Activated effector memory CD4-positive, alpha-beta T cell treated with anti-CD3 and anti-CD28 coated beads, Interleukin-2, amount 50 U/mL, for 16 hours (primary cell): ENCODE data around the gene CIROP.

Source experiments
- DNase-seq: peaks from one replicate; pipeline ENCODE4 v3.0.0-alpha.2; 2020

CIROP gene

DNA sequence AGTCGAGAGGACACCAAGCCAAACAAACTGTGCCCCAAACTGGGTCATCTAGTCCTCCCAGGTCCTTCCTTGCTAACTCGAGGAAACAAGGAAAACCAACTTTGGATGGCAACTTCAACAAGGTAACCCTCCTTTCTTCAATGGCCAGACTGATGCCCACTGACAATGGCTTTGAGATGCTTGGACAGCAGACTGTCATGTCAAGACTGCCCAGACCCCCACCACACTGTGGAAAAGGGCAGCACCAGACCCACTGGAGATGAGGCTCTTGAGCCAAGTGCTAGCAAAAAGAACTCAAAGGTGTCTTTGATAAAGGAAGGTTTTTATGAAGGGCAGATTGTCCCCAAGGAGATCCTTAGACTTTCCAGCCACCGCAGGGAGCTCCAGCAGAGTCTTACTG is 38.4 kb downstream of the CIROP start:
- peak; percentile 33 for DNase-seq

DNA sequence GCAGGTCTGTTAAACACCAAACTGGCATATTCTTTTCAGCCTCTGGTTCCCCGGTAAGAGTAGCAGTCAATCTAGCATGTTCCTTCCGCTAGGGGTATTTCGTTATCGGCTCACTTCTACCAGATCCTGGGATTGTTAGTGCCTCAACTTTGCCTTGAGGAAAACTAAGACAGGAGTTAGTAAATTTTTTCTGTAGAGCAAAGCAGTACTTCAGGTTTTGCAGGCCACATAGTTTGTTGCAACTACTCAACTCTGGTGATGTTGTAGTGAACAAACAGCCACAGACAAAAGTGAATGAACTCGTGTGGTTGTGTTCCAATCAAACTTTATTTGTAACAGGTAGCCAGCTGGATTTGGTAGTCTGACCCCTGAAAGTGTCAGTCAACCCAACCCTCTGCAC is 41.2 kb downstream of the CIROP start:
- DNase-seq: no peak

DNA sequence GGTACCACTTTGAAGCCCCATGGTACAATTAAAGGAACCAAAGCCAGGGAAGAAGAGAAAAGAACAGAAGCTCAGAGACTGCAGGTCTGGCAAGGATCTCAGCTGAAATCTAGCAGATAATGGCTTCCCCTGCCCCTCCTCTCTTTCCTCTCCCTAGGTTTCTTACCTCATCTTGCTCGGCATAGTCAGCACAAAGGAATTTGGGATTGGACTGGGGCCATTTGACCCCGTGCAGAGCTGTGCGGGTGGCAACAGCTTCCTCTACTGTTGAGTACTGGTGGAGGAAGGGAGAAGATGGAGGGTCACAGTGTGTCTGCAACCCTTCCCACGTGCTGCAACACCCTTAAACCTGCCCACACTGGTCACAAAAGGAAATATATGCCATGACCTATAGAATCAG is 42.8 kb downstream of the CIROP start:
- DNase-seq: peak; percentile 14

DNA sequence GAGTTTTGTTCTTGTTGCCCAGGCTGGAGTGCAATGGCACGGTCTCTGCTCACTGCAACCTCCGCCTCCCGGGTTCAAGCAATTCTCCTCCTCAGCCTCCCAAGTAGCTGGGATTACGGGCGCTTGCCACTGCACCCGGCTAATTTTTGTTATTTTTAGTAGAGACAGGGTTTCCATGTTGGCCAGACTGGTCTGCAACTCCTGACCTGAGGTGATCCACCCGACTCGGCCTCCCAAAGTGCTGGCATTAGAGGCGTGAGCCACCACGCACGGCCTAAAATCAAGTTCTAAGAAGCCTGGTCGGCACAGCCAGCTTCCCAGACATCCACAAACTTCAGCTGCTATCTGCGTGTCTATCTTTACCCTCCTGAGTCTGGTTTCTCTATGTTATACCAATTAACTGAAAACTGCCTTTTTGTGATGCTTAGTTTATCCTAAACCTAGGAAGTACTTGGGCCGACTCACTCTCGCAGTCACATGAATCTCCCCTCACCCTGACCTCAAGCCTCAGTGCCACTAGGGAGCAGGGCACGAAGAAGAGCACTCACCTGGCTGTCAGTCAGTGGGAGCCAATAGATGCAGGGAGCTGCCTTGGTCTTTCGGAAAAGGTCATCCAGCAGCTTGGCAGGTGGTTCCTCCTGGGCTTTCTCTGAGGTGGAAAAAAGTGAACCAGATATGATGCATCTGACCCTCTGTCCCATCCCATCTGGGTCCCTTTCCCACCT is 44.1 kb downstream of the CIROP start:
- peak; percentile 37 for DNase-seq

DNA sequence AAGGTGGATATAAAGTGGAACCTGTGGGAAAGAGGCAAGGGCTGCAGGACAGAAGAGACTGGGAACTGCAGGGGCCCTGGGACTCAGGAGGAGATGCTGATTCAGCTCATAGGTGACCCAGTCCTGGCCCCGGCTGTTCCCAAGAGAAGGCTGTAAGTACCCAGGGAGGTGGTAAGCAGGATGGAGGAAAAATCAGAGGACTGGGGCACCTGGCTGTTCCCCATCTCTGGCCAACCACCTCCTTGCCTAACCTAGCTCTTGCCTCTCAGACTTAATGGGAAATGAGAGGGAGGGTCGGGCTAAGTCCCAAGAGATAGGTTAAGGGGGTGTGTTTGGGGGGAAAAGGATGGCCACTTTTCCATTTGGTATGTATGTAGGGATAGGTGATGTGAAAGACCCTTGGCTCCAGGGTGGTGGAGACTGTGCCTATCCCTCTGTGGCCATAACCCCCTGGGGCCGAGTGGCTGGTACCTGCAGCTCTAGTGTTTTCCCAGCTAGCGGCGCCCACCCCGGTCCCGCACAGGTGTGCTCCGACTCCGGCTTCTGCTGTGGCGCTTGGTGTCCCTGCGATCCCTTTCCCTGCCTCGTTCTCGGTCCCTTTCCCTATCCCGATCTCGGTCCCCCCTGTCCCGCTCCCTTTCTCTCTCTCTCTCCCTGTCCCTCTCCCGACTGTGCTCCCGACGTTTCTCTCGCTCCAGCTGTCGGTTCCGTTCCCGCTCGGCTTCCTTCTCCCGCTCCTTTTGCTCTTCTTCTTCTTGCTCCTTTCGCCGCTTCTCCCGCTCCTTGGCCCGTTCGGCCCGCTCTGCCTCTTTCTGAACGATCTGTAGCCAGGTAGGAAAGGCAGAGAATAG is 45.9 kb downstream of the CIROP start:
- peak; percentile 57 for DNase-seq

DNA sequence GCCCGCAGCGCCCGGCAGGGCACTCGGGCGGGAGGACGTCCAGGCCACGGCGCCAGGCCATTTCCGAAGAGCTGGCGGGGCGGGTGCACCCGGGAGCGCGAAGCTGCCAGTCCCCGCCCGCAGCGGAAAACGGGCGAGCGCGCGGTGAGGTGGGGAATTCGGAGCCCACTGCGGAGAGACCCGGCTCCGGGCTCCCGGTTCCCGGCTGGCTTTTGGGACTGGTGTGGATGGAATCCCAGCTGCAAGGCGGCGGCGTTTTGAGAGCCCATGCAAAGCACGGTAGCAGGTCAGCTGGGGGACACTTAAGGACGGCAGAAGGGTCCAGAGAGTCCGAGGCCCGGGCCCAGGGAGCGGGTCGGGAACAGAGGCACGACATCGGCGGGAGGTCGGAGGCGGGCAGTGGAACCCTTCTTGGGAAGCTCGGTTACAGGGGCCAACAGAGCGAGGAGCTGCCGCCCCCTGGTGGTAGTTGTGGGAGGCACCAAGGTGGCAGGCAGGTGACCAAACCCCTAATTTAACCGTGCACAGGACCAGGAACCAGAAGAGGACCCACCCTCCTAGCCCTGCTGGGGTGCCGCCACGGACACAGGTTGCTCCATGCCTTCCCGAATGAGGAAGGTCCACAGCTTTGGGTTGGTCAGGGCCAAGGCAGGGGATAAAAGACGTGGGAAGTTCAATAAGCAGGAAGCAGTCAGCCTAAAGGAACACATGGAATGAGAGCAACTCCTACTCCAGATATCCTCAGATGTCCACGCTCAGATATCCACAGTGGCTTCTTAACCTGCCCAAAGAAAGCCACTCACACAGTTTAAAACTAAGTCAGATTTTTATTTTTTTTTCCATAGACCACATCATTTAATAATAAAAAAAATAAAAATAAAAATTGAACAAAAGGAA is 46.8 kb downstream of the CIROP start:
- peak; percentile 95 for DNase-seq

DNA sequence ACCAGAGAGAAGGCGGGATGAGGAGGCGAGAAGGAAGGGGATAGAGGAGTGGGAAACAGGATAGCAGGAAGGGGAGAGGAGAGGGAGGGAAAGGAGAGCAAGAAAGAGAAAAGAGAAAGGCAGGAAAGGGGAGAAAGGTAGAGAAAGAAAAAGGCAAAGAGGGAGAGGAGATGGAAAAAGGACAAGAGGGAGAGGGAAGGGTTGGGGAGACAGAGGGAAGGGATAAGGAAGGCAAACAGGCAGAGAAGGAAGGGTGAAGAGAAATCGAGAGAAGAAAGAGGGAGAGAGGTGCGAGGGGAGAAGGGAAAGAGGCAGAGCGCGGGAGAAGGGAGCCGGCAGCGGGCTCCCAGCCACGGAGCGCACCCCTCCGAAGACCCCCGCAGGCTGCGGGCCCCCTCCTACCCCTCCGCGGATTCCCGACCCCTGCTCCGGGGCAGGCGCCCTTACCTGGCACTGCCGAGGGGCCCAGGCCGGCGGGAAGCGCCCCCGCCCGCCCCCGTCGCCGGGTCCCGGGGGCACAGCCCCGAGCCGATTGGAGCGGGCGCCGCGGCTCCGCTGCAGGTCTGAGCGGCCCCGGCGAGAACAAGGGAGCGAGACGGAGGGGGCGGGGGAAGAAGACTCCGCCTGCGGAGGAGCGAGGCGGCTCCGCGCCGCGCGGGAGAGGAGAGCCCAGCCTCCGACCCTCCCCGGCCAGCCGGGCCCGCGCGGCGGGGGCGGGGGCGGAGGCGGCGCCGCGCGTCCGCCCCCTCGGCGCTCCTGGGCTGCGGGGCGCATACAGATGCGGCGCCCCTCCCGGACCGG is 47.6 kb downstream of the CIROP start, which contains the start of gene CDH24:
CDH24 (minus strand) TSS at position 565 of the 801 bp plus-strand sequence. CDS start 1,787 bp downstream, outside the sequence.
- DNase-seq: peak; percentile 90

DNA sequence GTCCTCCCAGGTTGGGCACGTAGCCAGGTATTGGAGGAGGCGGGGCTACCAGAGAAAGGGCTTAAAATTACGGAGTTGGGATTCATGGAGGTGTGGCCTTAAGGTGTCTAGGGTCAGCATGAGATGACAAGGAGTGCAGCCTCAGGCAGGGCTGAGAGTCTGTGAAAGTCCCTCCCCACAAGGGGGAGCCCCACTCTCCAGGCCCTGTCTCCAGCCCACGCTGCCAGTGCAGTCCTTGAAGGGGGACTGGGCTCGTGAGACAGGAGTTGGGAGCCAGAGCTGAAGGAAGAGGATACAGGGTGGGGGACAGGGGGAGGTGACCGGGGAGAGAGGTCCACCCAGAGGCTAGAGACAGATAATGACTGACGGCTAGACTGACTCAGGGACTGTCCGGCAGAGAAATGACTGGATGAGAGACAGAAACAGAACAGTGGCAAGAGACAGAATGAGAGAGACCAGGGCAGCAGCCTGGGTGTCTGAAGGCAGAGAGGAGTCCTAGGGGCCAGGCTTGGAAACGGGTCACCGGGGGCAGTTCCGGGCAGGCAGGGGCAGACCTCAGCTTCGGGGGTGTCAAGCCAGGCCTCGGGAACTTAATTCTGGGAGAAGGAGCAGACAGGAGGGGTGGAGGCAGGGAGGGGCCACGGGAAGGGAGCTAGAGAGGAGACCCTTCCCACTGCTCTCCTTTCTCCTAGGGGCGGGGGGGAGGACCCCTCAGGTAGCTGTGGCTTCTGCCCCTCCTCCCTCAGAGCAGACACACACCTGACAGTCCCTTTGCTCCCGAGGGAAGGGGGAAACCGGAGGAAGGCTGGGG is 48.4 kb downstream of the CIROP start:
- peak; percentile 89 for DNase-seq

DNA sequence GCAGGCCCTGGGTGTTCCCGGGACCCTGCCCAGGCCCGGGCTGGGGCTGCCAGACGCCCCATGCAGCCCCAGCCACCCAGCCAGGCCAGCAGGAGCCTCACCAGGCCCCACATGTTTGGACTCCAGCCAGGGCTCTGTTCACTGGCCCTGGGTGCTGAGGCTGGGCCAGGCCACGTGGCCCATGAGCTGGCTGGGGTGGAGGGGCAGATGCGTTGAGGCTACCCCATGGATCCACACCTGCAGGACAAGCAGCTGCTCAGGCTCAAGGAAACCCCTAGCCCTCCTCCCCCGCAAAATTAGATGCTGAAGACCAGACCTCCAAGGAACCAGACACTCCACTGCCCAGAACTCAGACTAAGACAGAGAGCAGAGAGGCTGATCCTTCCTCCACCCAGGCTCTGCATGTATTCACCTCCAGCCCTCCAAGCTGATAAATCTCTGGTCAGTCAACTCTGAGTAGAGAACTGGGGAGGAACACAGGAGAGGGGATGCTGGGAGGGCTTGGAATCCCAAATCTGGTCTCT is 49.1 kb downstream of the CIROP start:
- no peak for DNase-seq

DNA sequence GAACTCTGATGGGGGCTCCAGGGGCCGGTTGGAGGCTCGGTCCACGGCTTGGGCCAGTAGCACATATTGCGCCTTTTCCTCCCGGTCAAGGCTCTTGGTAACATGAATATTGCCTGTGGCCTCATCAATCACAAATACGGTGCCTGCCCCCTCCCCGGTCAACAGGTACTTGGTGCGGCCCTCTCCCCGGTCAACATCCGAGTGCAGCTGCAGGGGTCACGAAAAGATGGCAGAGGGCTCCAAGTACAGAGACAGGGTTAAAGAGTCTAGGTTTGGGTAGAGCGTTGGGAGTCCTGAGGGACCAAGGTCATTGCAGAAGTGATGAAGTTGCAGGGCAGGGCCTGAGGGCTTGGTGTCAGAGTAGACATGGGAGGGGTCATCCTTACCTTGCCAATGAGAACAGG is 49.6 kb downstream of the CIROP start:
- DNase-seq: no peak

DNA sequence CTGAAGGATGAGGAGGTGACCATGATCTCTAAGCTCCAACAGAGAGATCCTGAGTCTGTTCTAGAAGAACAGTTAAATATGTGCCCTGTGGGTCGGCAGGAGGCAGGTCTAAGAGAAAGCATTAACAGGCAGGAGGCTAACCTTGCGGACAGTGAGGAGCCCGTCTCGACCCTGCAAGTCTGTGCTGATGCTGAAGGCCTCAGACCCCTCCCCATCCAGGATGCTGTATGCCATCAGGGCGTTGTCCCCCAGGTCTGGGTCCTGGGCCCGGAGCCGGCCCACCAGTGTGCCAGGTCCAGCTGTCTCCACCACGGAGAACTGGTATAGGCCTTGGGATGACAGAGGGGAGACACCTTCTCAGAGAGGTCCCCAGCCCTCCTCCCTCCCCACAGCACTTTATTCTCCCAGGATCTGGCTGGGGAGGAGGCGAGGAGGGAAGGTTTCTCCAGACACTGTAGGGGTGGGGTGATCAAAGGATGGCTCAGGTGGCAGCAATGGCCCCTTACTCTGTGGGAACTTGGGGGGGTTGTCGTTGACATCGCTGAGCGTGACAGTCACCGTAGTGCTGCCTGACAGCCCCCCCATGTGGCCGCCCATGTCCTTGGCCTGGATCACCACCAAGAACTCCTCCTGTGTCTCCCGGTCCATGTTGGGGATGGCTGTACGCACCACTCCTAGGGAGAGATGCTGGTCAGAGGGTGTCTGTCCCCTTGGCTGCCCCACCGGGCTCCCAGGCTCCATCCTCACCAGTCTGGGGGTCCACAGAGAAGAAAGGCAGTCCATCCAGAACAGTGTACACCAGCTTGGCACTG is 50.6 kb downstream of the CIROP start:
- DNase-seq: peak; percentile 70

DNA sequence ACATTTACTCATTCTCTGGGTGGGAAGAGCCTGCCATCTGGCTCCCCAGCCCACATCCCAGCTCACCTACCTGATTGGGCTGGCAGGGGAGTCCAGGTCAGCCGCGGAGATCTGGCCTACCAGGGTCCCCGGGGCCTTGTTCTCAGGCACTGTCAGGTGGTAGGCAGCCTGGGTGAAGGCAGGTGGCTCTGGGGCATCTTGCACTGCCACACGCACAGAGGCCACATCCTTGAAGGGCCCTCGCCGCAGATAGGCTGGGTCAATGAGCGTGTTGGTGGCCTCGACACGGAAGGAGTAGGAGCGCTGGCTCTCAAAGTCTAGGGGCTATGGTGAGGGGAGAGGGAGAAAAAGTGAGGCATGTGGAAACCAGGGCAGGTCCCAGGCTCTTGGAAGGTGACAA is 51.4 kb downstream of the CIROP start:
- no peak for DNase-seq

DNA sequence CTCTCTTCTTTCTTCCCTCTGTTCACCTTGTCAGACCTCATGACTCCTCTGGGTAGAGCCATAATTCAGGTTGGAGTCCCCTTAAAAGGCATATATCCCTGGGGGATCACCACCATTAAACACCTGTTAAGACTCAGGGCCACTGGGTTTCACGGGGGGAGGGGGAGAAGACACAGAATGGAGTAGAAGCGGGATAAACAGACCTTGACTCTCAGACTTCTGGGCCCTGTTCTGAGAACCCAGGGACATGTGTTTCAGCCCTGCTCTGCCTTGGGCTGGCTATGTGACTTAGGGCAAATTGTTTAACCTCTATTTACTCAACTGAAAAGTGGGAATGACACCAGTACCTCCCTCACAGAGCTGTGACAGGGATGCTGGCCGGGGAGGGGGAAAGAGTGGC is 52.1 kb downstream of the CIROP start:
- no peak for DNase-seq

DNA sequence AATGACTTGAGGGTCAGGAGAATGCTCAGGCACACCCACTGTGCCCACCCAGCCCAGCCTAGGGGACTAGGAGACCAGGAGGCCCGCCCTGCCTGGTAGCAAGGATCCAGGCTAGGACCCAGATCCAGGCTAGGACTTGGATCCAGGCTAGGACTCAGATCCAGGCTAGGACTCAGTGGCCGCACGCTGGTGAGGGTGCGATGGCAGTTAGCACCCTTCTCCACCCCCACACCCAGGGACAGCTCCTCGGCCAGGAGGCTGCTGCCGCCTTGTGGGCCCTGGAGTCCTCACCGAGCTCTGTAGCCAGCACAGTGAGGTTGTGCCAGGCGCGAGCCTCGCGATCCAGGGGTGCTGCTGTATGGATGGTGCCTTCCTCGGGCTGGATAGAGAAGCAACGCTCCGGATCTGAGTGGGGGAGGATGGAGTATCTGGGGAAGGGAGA is 52.6 kb downstream of the CIROP start:
- DNase-seq: no peak

DNA sequence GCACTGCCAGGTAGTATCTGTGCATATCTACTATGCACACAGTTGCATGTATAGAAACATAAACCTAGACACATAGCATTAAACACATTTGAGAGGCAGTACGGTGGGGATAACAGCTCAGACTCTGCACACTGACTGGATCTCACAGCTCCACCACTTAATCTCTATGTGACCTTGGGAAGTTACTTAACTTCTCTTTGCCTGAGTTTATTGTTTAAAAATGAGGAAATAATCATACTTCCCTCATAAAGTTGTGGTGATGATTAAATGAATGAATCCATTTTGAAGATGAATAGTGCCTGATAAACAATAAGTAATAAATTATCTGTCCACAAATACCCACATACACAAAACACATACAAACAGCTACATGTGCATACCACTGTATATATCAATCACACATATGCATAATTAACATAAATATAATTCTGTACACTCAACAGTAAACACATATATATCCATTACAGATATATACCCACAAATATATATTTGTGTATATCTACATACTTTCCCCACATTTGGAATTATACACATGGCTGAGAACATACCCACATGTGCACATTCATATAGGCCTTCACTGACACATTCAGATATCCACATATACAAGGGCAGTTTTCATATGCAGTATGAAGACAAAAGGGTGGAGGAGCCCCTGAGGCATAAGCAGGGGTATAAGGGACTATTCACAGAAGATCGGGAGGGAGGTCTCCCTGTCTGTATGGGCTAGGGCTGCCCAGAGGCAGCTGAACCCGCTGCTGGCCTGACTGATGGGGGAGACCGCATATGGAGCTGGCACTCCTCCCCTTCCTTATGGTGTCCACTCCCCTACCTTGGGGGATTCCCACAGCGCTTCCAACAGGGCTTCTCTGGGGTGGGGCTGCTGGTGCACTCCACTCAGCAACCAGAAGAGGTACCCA is 53.4 kb downstream of the CIROP start:
- no peak for DNase-seq
